H7 (cell line): ENCODE data around the gene TMIGD1. TPM values are rescaled to one million over a fixed set of nuclear protein-coding genes. Genes with fewer than 3 reads are reported as not detected.
"Not testable (repeated sequence)": the region's sequence is repeated elsewhere in the genome, so short reads cannot be mapped to it uniquely, and the experiment has no call there.

Source experiments
- DNase-seq: peaks from one replicate; pipeline ENCODE4 v3.0.0; 2012
- H3K27me3 ChIP-seq: 2 replicates; pipeline ENCODE4 v1.6.0; 2011; ENCODE audit warnings: mild to moderate bottlenecking, low read length; ENCODE audit not compliant: control insufficient read depth, insufficient read depth
- H3K36me3 ChIP-seq: replicated peaks from 2 replicates; pipeline ENCODE4 v1.5.1; 2011; ENCODE audit warnings: low read length; ENCODE audit not compliant: control insufficient read depth, insufficient read depth
- H3K4me3 ChIP-seq: 2 replicates; pipeline ENCODE4 v1.5.1; 2011; ENCODE audit warnings: low read depth, mild to moderate bottlenecking, control low read depth, low read length, moderate library complexity; ENCODE audit not compliant: insufficient read depth
- total RNA-seq: library from RNA; depleted of rRNA; stranded (reverse); fragments of >200 nt; shearing (Covaris generic); gene quantifications from 2 replicates; pipeline ENCODE4 v1.2.3, GENCODE V29; 2014

TMIGD1 gene
- total RNA-seq, 1 experiment from 2014 or later, result not detected

GRCh38 chr17:30368912-30369720, 35.3 kb upstream of the TMIGD1 start:
- no peak for DNase-seq
- no peaks in the 10 kb centered on the region for H3K36me3 ChIP-seq
- H3K4me3 ChIP-seq, result no peak overlapping the region
- H3K27me3 ChIP-seq, result no peaks in the 10 kb centered on the region

- no peaks in the 10 kb centered on the region for H3K27me3 ChIP-seq
- DNase-seq, result no peak
- no peaks in the 10 kb centered on the region for H3K36me3 ChIP-seq
- H3K4me3 ChIP-seq, result no peak overlapping the region
Observed at GRCh38 chr17:30366536-30366935, 32.7 kb upstream of the TMIGD1 start.

- no peaks in the 10 kb centered on the region for H3K36me3 ChIP-seq
- H3K4me3 ChIP-seq, result no peak overlapping the region
- DNase-seq, result no peak
- no peaks in the 10 kb centered on the region for H3K27me3 ChIP-seq
Observed at GRCh38 chr17:30363715-30364202, 29.9 kb upstream of the TMIGD1 start.

- H3K36me3 ChIP-seq, result no peaks in the 10 kb centered on the region
- DNase-seq, result no peak
Observed at GRCh38 chr17:30361766-30362279, 28.0 kb upstream of the TMIGD1 start.

GRCh38 chr17:30360086-30360808, 26.4 kb upstream of the TMIGD1 start:
- H3K36me3 ChIP-seq, result no peaks in the 10 kb centered on the region
- no peak overlapping the region for H3K4me3 ChIP-seq
- H3K27me3 ChIP-seq, result no peaks in the 10 kb centered on the region
- no peak for DNase-seq

More at GRCh38 chr17:30361766-30362279, 28.0 kb upstream of the TMIGD1 start:
- H3K27me3 ChIP-seq, result no peaks in the 10 kb centered on the region
- H3K4me3 ChIP-seq, result no peak overlapping the region

GRCh38 chr17:30358055-30358760, 24.4 kb upstream of the TMIGD1 start:
- no peaks in the 10 kb centered on the region for H3K36me3 ChIP-seq
- no peak overlapping the region for H3K4me3 ChIP-seq
- no peaks in the 10 kb centered on the region for H3K27me3 ChIP-seq
- DNase-seq, result no peak

GRCh38 chr17:30357476-30357875, 23.6 kb upstream of the TMIGD1 start:
- Histone ChIP-seq H3K36me3 (no peaks in the 10 kb centered on the region), H3K27me3 (no peaks in the 10 kb centered on the region), H3K4me3 (no peak overlapping the region)
- no peak for DNase-seq

- H3K27me3 ChIP-seq, result no peaks in the 10 kb centered on the region
- H3K4me3 ChIP-seq, result no peak overlapping the region
- DNase-seq, result no peak
- no peaks in the 10 kb centered on the region for H3K36me3 ChIP-seq
Observed at GRCh38 chr17:30354701-30355100, 20.8 kb upstream of the TMIGD1 start.

GRCh38 chr17:30352240-30352814, 18.5 kb upstream of the TMIGD1 start:
- DNase-seq, result no peak
- Histone ChIP-seq H3K36me3 (no peaks in the 10 kb centered on the region), H3K27me3 (no peaks in the 10 kb centered on the region), H3K4me3 (no peak overlapping the region)

- DNase-seq, result no peak
- no peaks in the 10 kb centered on the region for H3K27me3 ChIP-seq
- H3K36me3 ChIP-seq, result no peaks in the 10 kb centered on the region
- no peak overlapping the region for H3K4me3 ChIP-seq
Observed at GRCh38 chr17:30351735-30352134, 17.9 kb upstream of the TMIGD1 start.

- not testable (repeated sequence) for DNase-seq
Observed at GRCh38 chr17:30351263-30351662, 17.4 kb upstream of the TMIGD1 start.

GRCh38 chr17:30349252-30349651, 15.4 kb upstream of the TMIGD1 start:
- DNase-seq, result no peak
- Histone ChIP-seq H3K27me3 (no peaks in the 10 kb centered on the region), H3K4me3 (no peak overlapping the region), H3K36me3 (no peaks in the 10 kb centered on the region)

More at GRCh38 chr17:30351263-30351662, 17.4 kb upstream of the TMIGD1 start:
- not testable (repeated sequence) for H3K4me3 ChIP-seq, H3K36me3 ChIP-seq, H3K27me3 ChIP-seq

GRCh38 chr17:30347488-30347887, 13.6 kb upstream of the TMIGD1 start:
- no peaks in the 10 kb centered on the region for H3K27me3 ChIP-seq
- no peaks in the 10 kb centered on the region for H3K36me3 ChIP-seq
- no peak overlapping the region for H3K4me3 ChIP-seq
- DNase-seq, result no peak

GRCh38 chr17:30346221-30346795, 12.5 kb upstream of the TMIGD1 start:
- Histone ChIP-seq H3K36me3 (no peaks in the 10 kb centered on the region), H3K27me3 (no peaks in the 10 kb centered on the region), H3K4me3 (no peak overlapping the region)
- DNase-seq, result no peak
